GM19240 (cell line): ENCODE measurements around the gene EN2.

Source experiments
- DNase-seq: peaks from one replicate; pipeline ENCODE4 v3.0.0; 2011; ENCODE audit warnings: low spot score; ENCODE audit not compliant: insufficient read length

Gene EN2

GRCh38 chr7:155508376-155509358, 50.7 kb downstream of the EN2 start:
- DNase-seq, result no peak

GRCh38 chr7:155509359-155509724, 51.4 kb downstream of the EN2 start:
- DNase-seq, result no peak

- no peak for DNase-seq
Measured at GRCh38 chr7:155509725-155510551, 52.0 kb downstream of the EN2 start.

GRCh38 chr7:155510975-155511701, 53.2 kb downstream of the EN2 start:
- no peak for DNase-seq

GRCh38 chr7:155511702-155511996, 53.7 kb downstream of the EN2 start:
- no peak for DNase-seq

GRCh38 chr7:155512246-155512887, 54.4 kb downstream of the EN2 start:
- no peak for DNase-seq

- DNase-seq, result no peak
Measured at GRCh38 chr7:155513543-155514285, 55.8 kb downstream of the EN2 start.

GRCh38 chr7:155514296-155514695, 56.4 kb downstream of the EN2 start:
- no peak for DNase-seq
